Transverse colon (tissue), 3 donors: Measurements from ENCODE around the gene SECTM1.

ENCODE experiments used
- POLR2A ChIP-seq: fragments of 450-650 bp; IDR thresholded peaks from one replicate; pipeline ENCODE4 v1.6.1; 2016; ENCODE audit warnings: antibody characterized with exemption, mild to moderate bottlenecking, moderate library complexity
- TF ChIP-seq, protein P1 (sequence below), 5 experiments: fragments of 200-600 bp in 3 of 5; fragments of 450-650 bp in 2 of 5; sonication (generic) in 3 of 5; IDR thresholded peaks; 1 replicate in 2 of 5; 2 replicates in 3 of 5; pipeline ENCODE4 v1.5.1; 2016 to 2017; ENCODE audit warnings: antibody characterized with exemption in 5 of 5, inconsistent platforms in 3 of 5, mild to moderate bottlenecking in 2 of 5, moderate library complexity in 1 of 5

DNA sequence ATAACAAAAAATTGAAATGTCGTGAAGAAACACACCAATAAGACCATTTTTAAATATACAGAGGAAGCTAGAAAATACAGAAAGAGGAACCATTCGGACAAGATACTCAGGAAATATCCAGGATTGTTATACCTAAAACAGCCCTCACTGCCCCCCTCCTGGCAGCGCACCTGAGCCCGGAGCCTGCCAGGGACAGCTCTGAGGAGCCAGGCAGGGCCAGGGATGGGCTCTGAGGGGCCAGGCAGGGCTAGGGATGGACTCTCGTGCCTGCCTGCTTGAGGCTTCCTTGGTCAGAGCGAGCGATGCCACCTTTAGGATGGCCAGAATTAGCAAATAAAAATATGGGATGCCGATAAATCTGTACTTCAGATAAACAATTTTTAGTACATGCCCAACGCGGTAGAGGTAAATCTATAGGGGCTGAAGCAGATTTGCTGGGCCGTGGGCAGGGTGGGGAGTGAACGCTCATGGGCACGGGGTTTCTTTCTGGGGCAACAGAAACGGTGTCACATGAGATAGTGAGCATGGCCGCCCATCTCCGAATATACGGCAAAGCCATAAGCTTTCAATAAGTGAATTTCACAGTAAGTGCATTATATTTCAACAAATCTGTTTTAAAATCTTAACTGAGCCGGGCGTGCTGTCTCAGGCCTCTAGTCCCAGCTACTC is 41.9 kb downstream of the SECTM1 start:
- TF ChIP-seq POLR2A = no peak
- TF ChIP-seq, protein P1, sequence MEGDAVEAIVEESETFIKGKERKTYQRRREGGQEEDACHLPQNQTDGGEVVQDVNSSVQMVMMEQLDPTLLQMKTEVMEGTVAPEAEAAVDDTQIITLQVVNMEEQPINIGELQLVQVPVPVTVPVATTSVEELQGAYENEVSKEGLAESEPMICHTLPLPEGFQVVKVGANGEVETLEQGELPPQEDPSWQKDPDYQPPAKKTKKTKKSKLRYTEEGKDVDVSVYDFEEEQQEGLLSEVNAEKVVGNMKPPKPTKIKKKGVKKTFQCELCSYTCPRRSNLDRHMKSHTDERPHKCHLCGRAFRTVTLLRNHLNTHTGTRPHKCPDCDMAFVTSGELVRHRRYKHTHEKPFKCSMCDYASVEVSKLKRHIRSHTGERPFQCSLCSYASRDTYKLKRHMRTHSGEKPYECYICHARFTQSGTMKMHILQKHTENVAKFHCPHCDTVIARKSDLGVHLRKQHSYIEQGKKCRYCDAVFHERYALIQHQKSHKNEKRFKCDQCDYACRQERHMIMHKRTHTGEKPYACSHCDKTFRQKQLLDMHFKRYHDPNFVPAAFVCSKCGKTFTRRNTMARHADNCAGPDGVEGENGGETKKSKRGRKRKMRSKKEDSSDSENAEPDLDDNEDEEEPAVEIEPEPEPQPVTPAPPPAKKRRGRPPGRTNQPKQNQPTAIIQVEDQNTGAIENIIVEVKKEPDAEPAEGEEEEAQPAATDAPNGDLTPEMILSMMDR (IDR thresholded peaks at IDR 0.05) = no peak
